K562 (cell line): ENCODE data around the gene ATP6V0E1. TPM values are rescaled to one million over a fixed set of nuclear protein-coding genes. Genes with fewer than 3 reads are reported as not detected.

Experiments
- ATAC-seq: fragments of 200-7000 bp; cut with Tn5 transposase; 3 replicates; pipeline ENCODE4 v1.9.1; 2020; ENCODE audit warnings: moderate library complexity
- BruUV-seq: library from RNA; stranded (reverse); fragments of 400-500 nt; replicated peaks from 2 replicates; lab custom pipeline; 2021; lab: Mats Ljungman, UMichigan
- CTCF ChIA-PET: fragments of 300-600 bp; formaldehyde crosslinking; extraction: SDS; loops from one replicate; lab custom pipeline; 2021; ENCODE audit warnings: low intra/inter-chr PET ratio; lab: Yijun Ruan, JAX
- POLR2A ChIA-PET: fragments of 300-600, 350-650 bp; sonication (Branson Sonifier 250); formaldehyde crosslinking; extraction: SDS; loops from one replicate; lab custom pipeline; 2021; ENCODE audit warnings: antibody characterized with exemption, inconsistent platforms; lab: Yijun Ruan, JAX
- DNase-seq, 4 experiments: peaks; one replicate each; pipeline versions ENCODE4 v3.0.0 to v3.0.0-alpha.2; 2011 to 2018; ENCODE audit warnings: low spot score in 3 of 4, mixed read lengths in 3 of 4; ENCODE audit errors: extremely low read depth in 1 of 4
- FAIRE-seq: peaks from 2 replicates; lab custom pipeline; 2011; peaks lifted over from hg19 to GRCh38; lab: Jason Lieb, UNC
- H2AFZ ChIP-seq: 2 replicates; pipeline ENCODE4 v1.6.0; 2011; ENCODE audit warnings: low read depth, low read length, control low read depth, inconsistent platforms
- H3K27ac ChIP-seq: fragments of 200-600 bp; 3 replicates; pipeline ENCODE4 v1.8.0; 2011; ENCODE audit warnings: low read depth, mild to moderate bottlenecking, control low read depth, inconsistent platforms, low read length, moderate library complexity, mixed read lengths; ENCODE audit errors: extremely low read depth
- H3K27me3 ChIP-seq, 2 experiments: fragments of 300-600 bp in 1 of 2; 2 replicates in 1 of 2; 3 replicates in 1 of 2; pipeline versions ENCODE4 v1.6.0 to v1.8.0; 2011; ENCODE audit warnings: inconsistent platforms in 2 of 2, low read length in 2 of 2, mild to moderate bottlenecking in 1 of 2, mixed read lengths in 1 of 2, moderate library complexity in 1 of 2; ENCODE audit not compliant: control insufficient read depth in 2 of 2, insufficient read depth in 2 of 2
- H3K36me3 ChIP-seq: fragments of 300-600 bp; 3 replicates; pipeline ENCODE4 v1.8.0; 2011; ENCODE audit warnings: mild to moderate bottlenecking, low read length, inconsistent platforms; ENCODE audit not compliant: control insufficient read depth, insufficient read depth
- H3K4me1 ChIP-seq, 2 experiments: fragments of 200-600 bp in 1 of 2; replicated peaks in 1 of 2; 2 replicates in 1 of 2; 3 replicates in 1 of 2; pipeline versions ENCODE4 v1.5.1 to v1.8.0; 2011; ENCODE audit warnings: inconsistent platforms in 2 of 2, low read length in 2 of 2, mild to moderate bottlenecking in 1 of 2, mixed read lengths in 1 of 2, moderate library complexity in 1 of 2; ENCODE audit not compliant: control insufficient read depth in 2 of 2, insufficient read depth in 2 of 2
- H3K4me2 ChIP-seq: 2 replicates; pipeline ENCODE4 v1.6.1; 2011; ENCODE audit warnings: low read length, control low read depth, inconsistent platforms, mixed read lengths; ENCODE audit not compliant: insufficient read depth
- H3K4me3 ChIP-seq: fragments of 200-600 bp; sonication (generic), shearing (Covaris generic); 2 replicates; pipeline ENCODE4 v1.5.1; 2016; ENCODE audit warnings: control low read depth, inconsistent platforms
- H3K79me2 ChIP-seq: fragments of 200-600 bp; 3 replicates; pipeline ENCODE4 v1.8.0; 2011; ENCODE audit warnings: low read length, inconsistent platforms; ENCODE audit not compliant: control insufficient read depth, insufficient read depth
- H3K9ac ChIP-seq, 2 experiments: 2 replicates each; pipeline versions ENCODE4 v1.6.0 to v1.6.1; 2011; ENCODE audit warnings: low read depth in 2 of 2, low read length in 2 of 2, control low read depth in 1 of 2, inconsistent platforms in 1 of 2, mild to moderate bottlenecking in 1 of 2, mixed read lengths in 1 of 2; ENCODE audit not compliant: insufficient read depth in 1 of 2
- H3K9me1 ChIP-seq: one replicate; pipeline ENCODE4 v1.6.0; 2011; ENCODE audit warnings: inconsistent platforms, mild to moderate bottlenecking, low read length, moderate library complexity; ENCODE audit not compliant: control insufficient read depth, insufficient read depth
- H3K9me3 ChIP-seq: replicated peaks from 2 replicates; pipeline ENCODE4 v1.5.1; 2011; ENCODE audit warnings: low read depth, low read length, inconsistent platforms; ENCODE audit not compliant: control insufficient read depth, insufficient read depth
- H4K20me1 ChIP-seq: replicated peaks from 2 replicates; pipeline ENCODE4 v1.6.1; 2011; ENCODE audit warnings: low read length, inconsistent platforms, mixed read lengths; ENCODE audit not compliant: control insufficient read depth, insufficient read depth
- HEY1 ChIP-seq: fragments of 250-450 bp; sonication (Bioruptor Pico); IDR thresholded peaks from 2 replicates; pipeline ENCODE4 v1.5.0; 2020; ENCODE audit warnings: mild to moderate bottlenecking, moderate library complexity, borderline replicate concordance
- LEF1 ChIP-seq: fragments of 450-650 bp; IDR thresholded peaks from 2 replicates; pipeline ENCODE4 v1.6.1; 2016; ENCODE audit warnings: mild to moderate bottlenecking
- RBBP5 ChIP-seq: fragments of 200-600 bp; sonication (generic); IDR thresholded peaks from 2 replicates; pipeline ENCODE4 v1.6.1; 2012; ENCODE audit warnings: borderline replicate concordance, mild to moderate bottlenecking, low read length, control low read depth, inconsistent platforms; ENCODE audit not compliant: insufficient read depth, poor library complexity, severe bottlenecking
- RBFOX2 ChIP-seq: fragments of 200-400 bp; formaldehyde crosslinking; IDR thresholded peaks from 2 replicates; pipeline ENCODE4 v1.6.1; 2017; ENCODE audit warnings: low read depth, mild to moderate bottlenecking, low read length, moderate library complexity
- TCF7L2 ChIP-seq: fragments of 150-350 bp; IDR thresholded peaks from 2 replicates; pipeline ENCODE4 v1.6.1; 2016; ENCODE audit warnings: low read depth, mild to moderate bottlenecking, low read length, moderate library complexity
- ZFP1 ChIP-seq: fragments of 450-650 bp; formaldehyde crosslinking; IDR thresholded peaks from 2 replicates; pipeline ENCODE4 v1.4.0; 2020; ENCODE audit warnings: mild to moderate bottlenecking, mixed read lengths
- ZNF77 ChIP-seq: fragments of 250-450 bp; sonication (Bioruptor Pico); IDR thresholded peaks from 2 replicates; pipeline ENCODE4 v1.5.0; 2020
- WGBS: fragments of 100-300 bp; shearing (Covaris generic); methylation state at CpG from one replicate; pipeline ENCODE4 v1.1.6; 2016; ENCODE audit warnings: low coverage, mixed read lengths; ENCODE audit not compliant: insufficient coverage; ENCODE audit errors: missing lambda C conversion rate; 5-methylcytosine and 5-hydroxymethylcytosine counted together
- in situ Hi-C: fragments of 300-500 bp; cut with MboI; formaldehyde crosslinking; loops from 4 replicates; pipeline ENCODE4 v1.15.0; 2018; ENCODE audit warnings: inconsistent platforms, mixed read lengths
- intact Hi-C: fragments of 100-400 bp; cut with micrococcal nuclease; formaldehyde crosslinking; loops from 2 replicates; pipeline ENCODE4 v1.14.2; 2022
- polyA plus RNA-seq, 8 experiments: library from polyadenylated mRNA; depleted of rRNA in 4 of 8; stranded (reverse) in 5 of 8; unstranded in 3 of 8; fragments of >200 nt; fragmentation: Nextera tagmentation in 2 of 8; fragmentation: Illumina TruSeq in 1 of 8; extraction: Ambion mirVana in 2 of 8; extraction: Trizol in 1 of 8; gene quantifications; 2 replicates each; pipeline versions ENCODE4 v1.2.1 to v1.2.3, GENCODE V29; 2011 to 2014; ENCODE audit warnings: inconsistent platforms in 1 of 8, missing spikeins in 1 of 8
- total RNA-seq, 7 experiments: library from RNA; depleted of rRNA in 6 of 7; stranded (reverse); fragments of >200 nt in 6 of 7; fragmentation: Illumina TruSeq in 2 of 7; extraction: Trizol in 2 of 7; gene quantifications; 2 replicates each; pipeline versions ENCODE4 v1.2.1 to v1.2.3, GENCODE V29; 2011 to 2021; ENCODE audit warnings: low replicate concordance in 1 of 7
- TF ChIP-seq, protein P1 (sequence below), 2 experiments: fragments of 450-650 bp in 1 of 2; sonication (generic) in 1 of 2; formaldehyde crosslinking in 1 of 2; IDR thresholded peaks in 1 of 2; conservative IDR thresholded peaks in 1 of 2; 2 replicates each; pipeline versions ENCODE4 v1.6.1 to v1.8.1; 2016 to 2023; ENCODE audit warnings: mild to moderate bottlenecking in 2 of 2, moderate library complexity in 2 of 2, inconsistent platforms in 1 of 2, missing genetic modification reagents in 1 of 2
- TF ChIP-seq, protein P2 (sequence below): fragments of 450-650 bp; conservative IDR thresholded peaks from 2 replicates; pipeline ENCODE4 v1.6.1; 2016; ENCODE audit warnings: missing genetic modification characterization, low read depth, mild to moderate bottlenecking, control low read depth, missing compliant biosample characterization
- TF ChIP-seq, protein P3 (sequence below): fragments of 450-650 bp; IDR thresholded peaks from 2 replicates; pipeline ENCODE4 v1.7.1; 2018; ENCODE audit warnings: mild to moderate bottlenecking, low read depth; ENCODE audit not compliant: partially characterized antibody

The ATP6V0E1 gene
- total and polyA plus RNA-seq, 9 of the 15 experiments (the other 6 are each of a cell fraction or from before 2014, with no cell fraction given): 63.8 to 395 (median 112) TPM

- CTCF ChIA-PET: interaction anchor here (0.6 kb wide), 1 partner anchor 201 kb away, joined by 3 read pairs; no protein-coding TSS in a partner anchor
- Histone ChIP-seq H3K27me3 (no peaks in the 10 kb centered on the region), H3K4me3 (no peak overlapping the region), H2AFZ (no peak overlapping the region), H3K36me3 (peaks cover 66% of the 10 kb centered on the region), H3K9ac (no peak overlapping the region), H3K4me1 (peaks cover 5 to 15% of the 10 kb centered on the region in 2 experiments; a peak in 3 of 5 replicates), H3K79me2 (peaks cover 91% of the 10 kb centered on the region), H3K9me3 (no peaks in the 10 kb centered on the region; the same call in 1 of the 2 replicates), H3K27ac (no peak overlapping the region)
- BruUV-seq: no TSS peak
- FAIRE-seq: no peak
- intact Hi-C loops: no loop called here
- WGBS: 81% methylated on average over 3 of the region's 3 CpGs
- POLR2A ChIA-PET: no interaction called here
- DNase-seq: no peak
- no peak for ATAC-seq
- TF ChIP-seq TCF7L2 (no peak), ZNF77 (no peak), HEY1 (no peak), LEF1 (no peak), ZFP1 (CRISPR knock-in tag) (no peak), RBFOX2 (no peak), RBBP5 (no peak)
- TF ChIP-seq, protein P1, sequence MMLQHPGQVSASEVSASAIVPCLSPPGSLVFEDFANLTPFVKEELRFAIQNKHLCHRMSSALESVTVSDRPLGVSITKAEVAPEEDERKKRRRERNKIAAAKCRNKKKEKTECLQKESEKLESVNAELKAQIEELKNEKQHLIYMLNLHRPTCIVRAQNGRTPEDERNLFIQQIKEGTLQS (IDR thresholded peaks at IDR 0.05): no peak
- TF ChIP-seq, protein P1 (CRISPR knock-in tag; conservative IDR thresholded peaks at IDR 0.05): no peak
- TF ChIP-seq, protein P2, sequence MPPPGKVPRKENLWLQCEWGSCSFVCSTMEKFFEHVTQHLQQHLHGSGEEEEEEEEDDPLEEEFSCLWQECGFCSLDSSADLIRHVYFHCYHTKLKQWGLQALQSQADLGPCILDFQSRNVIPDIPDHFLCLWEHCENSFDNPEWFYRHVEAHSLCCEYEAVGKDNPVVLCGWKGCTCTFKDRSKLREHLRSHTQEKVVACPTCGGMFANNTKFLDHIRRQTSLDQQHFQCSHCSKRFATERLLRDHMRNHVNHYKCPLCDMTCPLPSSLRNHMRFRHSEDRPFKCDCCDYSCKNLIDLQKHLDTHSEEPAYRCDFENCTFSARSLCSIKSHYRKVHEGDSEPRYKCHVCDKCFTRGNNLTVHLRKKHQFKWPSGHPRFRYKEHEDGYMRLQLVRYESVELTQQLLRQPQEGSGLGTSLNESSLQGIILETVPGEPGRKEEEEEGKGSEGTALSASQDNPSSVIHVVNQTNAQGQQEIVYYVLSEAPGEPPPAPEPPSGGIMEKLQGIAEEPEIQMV (tag): no peak
- TF ChIP-seq, protein P3, sequence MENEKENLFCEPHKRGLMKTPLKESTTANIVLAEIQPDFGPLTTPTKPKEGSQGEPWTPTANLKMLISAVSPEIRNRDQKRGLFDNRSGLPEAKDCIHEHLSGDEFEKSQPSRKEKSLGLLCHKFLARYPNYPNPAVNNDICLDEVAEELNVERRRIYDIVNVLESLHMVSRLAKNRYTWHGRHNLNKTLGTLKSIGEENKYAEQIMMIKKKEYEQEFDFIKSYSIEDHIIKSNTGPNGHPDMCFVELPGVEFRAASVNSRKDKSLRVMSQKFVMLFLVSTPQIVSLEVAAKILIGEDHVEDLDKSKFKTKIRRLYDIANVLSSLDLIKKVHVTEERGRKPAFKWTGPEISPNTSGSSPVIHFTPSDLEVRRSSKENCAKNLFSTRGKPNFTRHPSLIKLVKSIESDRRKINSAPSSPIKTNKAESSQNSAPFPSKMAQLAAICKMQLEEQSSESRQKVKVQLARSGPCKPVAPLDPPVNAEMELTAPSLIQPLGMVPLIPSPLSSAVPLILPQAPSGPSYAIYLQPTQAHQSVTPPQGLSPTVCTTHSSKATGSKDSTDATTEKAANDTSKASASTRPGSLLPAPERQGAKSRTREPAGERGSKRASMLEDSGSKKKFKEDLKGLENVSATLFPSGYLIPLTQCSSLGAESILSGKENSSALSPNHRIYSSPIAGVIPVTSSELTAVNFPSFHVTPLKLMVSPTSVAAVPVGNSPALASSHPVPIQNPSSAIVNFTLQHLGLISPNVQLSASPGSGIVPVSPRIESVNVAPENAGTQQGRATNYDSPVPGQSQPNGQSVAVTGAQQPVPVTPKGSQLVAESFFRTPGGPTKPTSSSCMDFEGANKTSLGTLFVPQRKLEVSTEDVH: no peak
- TF ChIP-seq, all 486 proteins: peak for 0
- Histone ChIP-seq H4K20me1 (peaks cover 4% of the 10 kb centered on the region; the same call in 1 of the 2 replicates), H3K9me1 (no peaks in the 10 kb centered on the region), H3K4me2 (no peak overlapping the region)
- in situ Hi-C loops: no loop called here
Observed at GRCh38 chr5:172988276-172988675, 4.7 kb downstream of the ATP6V0E1 start.
